Activated CD8-positive, alpha-beta T cell treated with anti-CD3 and anti-CD28 coated beads for 36 hours (primary cell): Measurements from ENCODE around the gene FSD1. TPM values are rescaled to one million over a fixed set of nuclear protein-coding genes. Genes with fewer than 3 reads are reported as not detected.

ENCODE experiments used
- ATAC-seq: fragments of 200-7000 bp; cut with Tn5 transposase; one replicate; pipeline ENCODE4 v1.10.0; 2021; ENCODE audit warnings: mild to moderate bottlenecking, moderate library complexity
- CTCF ChIA-PET: fragments of 350-600 bp; sonication (Branson Sonifier 250); formaldehyde crosslinking; loops from one replicate; lab custom pipeline; 2021; ENCODE audit warnings: antibody characterized with exemption; lab: Charles Lee
- POLR2A ChIA-PET: fragments of 350-600 bp; sonication (Branson Sonifier 250); formaldehyde crosslinking; loops from one replicate; lab custom pipeline; 2021; ENCODE audit warnings: antibody characterized with exemption; lab: Charles Lee
- DNase-seq: peaks from one replicate; pipeline ENCODE4 v3.0.0-alpha.2; 2020
- H3K27ac Mint-ChIP-seq: one replicate; pipeline ENCODE4 v1.8.0; 2021; ENCODE audit warnings: mild to moderate bottlenecking, mixed read lengths
- H3K27me3 Mint-ChIP-seq: one replicate; pipeline ENCODE4 v1.8.0; 2021; ENCODE audit warnings: mixed read lengths
- H3K36me3 Mint-ChIP-seq: one replicate; pipeline ENCODE4 v1.8.0; 2021; ENCODE audit warnings: low read depth, mixed read lengths
- H3K4me1 Mint-ChIP-seq: one replicate; pipeline ENCODE4 v1.8.0; 2021; ENCODE audit warnings: low read depth, mixed read lengths
- H3K4me3 Mint-ChIP-seq: one replicate; pipeline ENCODE4 v1.8.0; 2021; ENCODE audit warnings: mild to moderate bottlenecking, moderate library complexity, mixed read lengths
- H3K9me3 Mint-ChIP-seq: one replicate; pipeline ENCODE4 v1.8.0; 2021; ENCODE audit warnings: mixed read lengths
- intact Hi-C: fragments of 100-400 bp; cut with micrococcal nuclease; formaldehyde crosslinking; loops from one replicate; pipeline ENCODE4 v1.10.0; 2022
- total RNA-seq, 2 experiments: library from RNA; stranded (reverse); gene quantifications; one replicate each; pipeline ENCODE4 v1.2.3, GENCODE V29; 2021
- TF ChIP-seq, protein P1 (sequence below): fragments of 200-600 bp; IDR thresholded peaks from one replicate; pipeline ENCODE4 v1.8.0; 2022; ENCODE audit warnings: antibody characterized with exemption, mild to moderate bottlenecking

Gene FSD1
- total RNA-seq, 2 experiments from 2014 or later: 19.7 to 22.0 TPM

DNA sequence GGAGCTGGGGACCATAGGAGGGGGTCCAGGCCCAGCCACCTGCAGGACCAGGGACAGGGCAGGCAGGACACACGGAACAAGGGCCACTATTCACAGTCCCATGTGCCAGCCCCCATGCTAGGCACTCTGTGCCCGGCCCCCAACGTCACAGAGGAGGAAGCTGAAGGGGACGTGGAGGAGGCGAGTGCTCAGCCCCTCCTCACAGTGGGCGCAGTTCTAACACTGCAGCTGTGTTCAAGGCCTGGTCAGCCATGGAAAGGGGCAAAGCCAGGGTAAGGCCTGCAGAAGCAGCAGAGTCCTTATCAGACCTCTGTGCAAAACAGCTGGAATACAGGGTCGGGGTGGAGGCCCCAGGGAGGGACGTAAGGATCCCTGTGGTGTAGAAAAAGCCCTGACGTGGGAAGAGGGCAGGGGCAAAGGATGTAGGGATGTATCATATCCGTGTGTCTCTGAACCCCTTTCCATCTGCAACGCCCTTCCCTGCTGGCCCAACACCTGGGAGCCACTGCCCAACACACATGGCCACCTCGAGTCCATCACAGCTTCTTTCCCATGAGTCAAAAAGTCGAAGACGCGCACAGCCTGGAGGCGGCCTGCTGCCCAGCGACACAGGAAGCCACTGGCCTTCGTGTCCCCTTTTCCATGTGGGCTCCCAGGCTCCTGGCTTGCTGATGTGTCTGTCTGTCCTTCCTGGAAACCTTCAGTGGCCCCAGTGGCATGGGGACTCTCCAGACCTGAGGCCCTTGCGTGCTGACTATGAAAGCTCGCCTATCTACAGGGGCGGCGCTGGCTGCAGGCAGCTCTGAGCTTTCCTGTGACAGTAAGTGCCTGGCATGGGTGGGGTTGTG, 68.0 kb downstream of the FSD1 start:
- CTCF ChIA-PET: interaction anchor here (1.1 kb wide), 1 partner anchor 106 kb away, joined by 3 read pairs; no protein-coding TSS in a partner anchor
- H3K9me3 Mint-ChIP-seq: no peaks in the 10 kb centered on the region
- TF ChIP-seq, protein P1, sequence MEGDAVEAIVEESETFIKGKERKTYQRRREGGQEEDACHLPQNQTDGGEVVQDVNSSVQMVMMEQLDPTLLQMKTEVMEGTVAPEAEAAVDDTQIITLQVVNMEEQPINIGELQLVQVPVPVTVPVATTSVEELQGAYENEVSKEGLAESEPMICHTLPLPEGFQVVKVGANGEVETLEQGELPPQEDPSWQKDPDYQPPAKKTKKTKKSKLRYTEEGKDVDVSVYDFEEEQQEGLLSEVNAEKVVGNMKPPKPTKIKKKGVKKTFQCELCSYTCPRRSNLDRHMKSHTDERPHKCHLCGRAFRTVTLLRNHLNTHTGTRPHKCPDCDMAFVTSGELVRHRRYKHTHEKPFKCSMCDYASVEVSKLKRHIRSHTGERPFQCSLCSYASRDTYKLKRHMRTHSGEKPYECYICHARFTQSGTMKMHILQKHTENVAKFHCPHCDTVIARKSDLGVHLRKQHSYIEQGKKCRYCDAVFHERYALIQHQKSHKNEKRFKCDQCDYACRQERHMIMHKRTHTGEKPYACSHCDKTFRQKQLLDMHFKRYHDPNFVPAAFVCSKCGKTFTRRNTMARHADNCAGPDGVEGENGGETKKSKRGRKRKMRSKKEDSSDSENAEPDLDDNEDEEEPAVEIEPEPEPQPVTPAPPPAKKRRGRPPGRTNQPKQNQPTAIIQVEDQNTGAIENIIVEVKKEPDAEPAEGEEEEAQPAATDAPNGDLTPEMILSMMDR: no peak
- ATAC-seq (no peak), DNase-seq (no peak)
- no peaks in the 10 kb centered on the region for H3K27me3 Mint-ChIP-seq
- peaks cover 62% of the 10 kb centered on the region for H3K4me1 Mint-ChIP-seq
- intact Hi-C loops: no loop called here
- H3K36me3 Mint-ChIP-seq: peaks cover 10% of the 10 kb centered on the region
- no peak overlapping the region for H3K27ac Mint-ChIP-seq
- POLR2A ChIA-PET: interaction anchor here (1.0 to 1.5 kb wide), 4 partner anchors 11 to 215 kb away, joined by 3 to 5 read pairs (median 3); no protein-coding TSS in a partner anchor
- no peak overlapping the region for H3K4me3 Mint-ChIP-seq

DNA sequence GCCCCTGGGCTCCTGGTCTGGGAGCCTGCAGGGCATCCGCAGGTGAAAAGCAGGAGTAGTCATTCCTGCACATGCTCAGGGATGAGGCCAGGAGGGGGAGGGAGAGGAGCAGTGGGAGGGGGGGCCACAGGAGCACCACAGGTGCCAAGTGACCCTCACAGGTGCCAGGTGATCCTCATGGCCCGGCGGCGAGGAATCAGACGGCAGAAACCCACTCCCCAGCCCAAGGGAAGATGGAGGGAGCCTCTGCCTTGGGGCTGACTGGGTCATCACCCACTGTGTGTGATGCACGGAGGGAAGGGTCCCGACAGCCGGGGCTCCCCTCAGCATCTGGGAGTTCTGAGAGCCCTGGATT, 68.6 kb downstream of the FSD1 start:
- H3K27ac Mint-ChIP-seq: no peak overlapping the region
- TF ChIP-seq, protein P1: no peak
- CTCF ChIA-PET: interaction anchor here (1.1 kb wide), 1 partner anchor 106 kb away, joined by 3 read pairs; no protein-coding TSS in a partner anchor
- no peaks in the 10 kb centered on the region for H3K27me3 Mint-ChIP-seq
- ATAC-seq: no peak
- no peak overlapping the region for H3K4me3 Mint-ChIP-seq
- peaks cover 60% of the 10 kb centered on the region for H3K4me1 Mint-ChIP-seq
- H3K36me3 Mint-ChIP-seq: peaks cover 9% of the 10 kb centered on the region
- intact Hi-C loops: no loop called here
- no peak for DNase-seq
- POLR2A ChIA-PET: interaction anchor here (1.0 to 1.2 kb wide), 2 partner anchors 15 to 215 kb away, joined by 3 read pairs; no protein-coding TSS in a partner anchor
- H3K9me3 Mint-ChIP-seq: no peaks in the 10 kb centered on the region

Other genes with a start within 250 kb of the FSD1 start
- gene ZBTB7A, start 237.7 kb upstream of the FSD1 start, total RNA-seq: 10 to 100 TPM; 46.6 TPM
- gene MAP2K2, start 180.5 kb upstream of the FSD1 start, total RNA-seq: 100 to 1,000 TPM; 141 to 145 TPM
- not detected for gene CREB3L3, start 151.0 kb upstream of the FSD1 start, total RNA-seq
- 10 to 100 TPM; 26.9 to 28.3 TPM for gene SIRT6, start 122.0 kb upstream of the FSD1 start, total RNA-seq
- 1 to 10 TPM; 1.6 to 1.8 TPM for gene ANKRD24, start 121.9 kb upstream of the FSD1 start, total RNA-seq
- 1 to 10 TPM; 7.2 to 7.3 TPM for gene EBI3, start 75.1 kb upstream of the FSD1 start, total RNA-seq
- 10 to 100 TPM; 25.5 to 25.8 TPM for gene YJU2, start 57.5 kb upstream of the FSD1 start, total RNA-seq
- not detected for gene SHD, start 25.3 kb upstream of the FSD1 start, total RNA-seq
- gene TMIGD2, start 2.2 kb upstream of the FSD1 start, total RNA-seq: 10 to 100 TPM; 13.6 to 14.8 TPM
- gene STAP2, start 34.2 kb downstream of the FSD1 start, total RNA-seq: 10 to 100 TPM in 1 of 2 experiments, 1 to 10 TPM in 1; 9.6 to 14.6 TPM
- 10 to 100 TPM; 15.5 to 16.6 TPM for gene MPND, start 39.0 kb downstream of the FSD1 start, total RNA-seq
- gene SH3GL1, start 95.9 kb downstream of the FSD1 start, total RNA-seq: 10 to 100 TPM; 53.1 to 59.2 TPM
- 10 to 100 TPM; 78.3 to 80.5 TPM for gene CHAF1A, start 98.0 kb downstream of the FSD1 start, total RNA-seq
- gene UBXN6, start 153.2 kb downstream of the FSD1 start, total RNA-seq: 10 to 100 TPM; 35.8 to 36.5 TPM
- gene HDGFL2, start 167.7 kb downstream of the FSD1 start, total RNA-seq: 10 to 100 TPM; 37.5 to 44.0 TPM
- gene PLIN4, start 213.9 kb downstream of the FSD1 start, total RNA-seq: under 1 TPM in 1 of 2 experiments, not detected in 1; 0.05 TPM
- gene PLIN5, start 230.6 kb downstream of the FSD1 start, total RNA-seq: under 1 TPM in 1 of 2 experiments, not detected in 1; 0.27 TPM
- under 1 TPM in 1 of 2 experiments, not detected in 1; 0.09 TPM for gene LRG1, start 235.4 kb downstream of the FSD1 start, total RNA-seq